SK-N-SH (cell line): ENCODE measurements around the gene PPRC1. TPM values are rescaled to one million over a fixed set of nuclear protein-coding genes. Genes with fewer than 3 reads are reported as not detected.

Experiments used
- CTCF ChIA-PET: fragments of 300-600, 350-600 bp; formaldehyde crosslinking; extraction: SDS; loops from one replicate; lab custom pipeline; 2021; lab: Yijun Ruan, JAX
- POLR2A ChIA-PET: fragments of 350-600 bp; sonication (Branson Sonifier 250); formaldehyde crosslinking; extraction: SDS; loops from one replicate; lab custom pipeline; 2020; ENCODE audit warnings: antibody characterized with exemption, inconsistent platforms; lab: Yijun Ruan, JAX
- DNase-seq: peaks from one replicate; pipeline ENCODE4 v3.0.0; 2012
- H2AFZ ChIP-seq: fragments of 200-600 bp; sonication (generic); 2 replicates; pipeline ENCODE4 v1.8.1; 2016; ENCODE audit warnings: antibody characterized with exemption, mild to moderate bottlenecking, low read depth
- H3F3A ChIP-seq: fragments of 200-600 bp; sonication (generic); replicated peaks from 2 replicates; pipeline ENCODE3; 2016; ENCODE audit warnings: antibody characterized with exemption, mild to moderate bottlenecking; ENCODE audit not compliant: insufficient read depth
- H3K27ac ChIP-seq, 2 experiments: fragments of 200-500 bp in 1 of 2; fragments of 200-600 bp in 1 of 2; sonication (Bioruptor generic) in 1 of 2; sonication (generic), shearing (Covaris generic) in 1 of 2; 2 replicates each; pipeline versions ENCODE4 v1.5.1 to v1.6.1; 2014 to 2016; ENCODE audit warnings: low read depth in 2 of 2, inconsistent platforms in 1 of 2, low read length in 1 of 2, mild to moderate bottlenecking in 1 of 2, mixed read lengths in 1 of 2
- H3K27me3 ChIP-seq: fragments of 200-600 bp; sonication (generic), shearing (Covaris generic); 2 replicates; pipeline ENCODE4 v1.6.1; 2016; ENCODE audit warnings: mixed run types; ENCODE audit not compliant: insufficient read depth
- H3K36me3 ChIP-seq, 2 experiments: fragments of 200-500 bp in 1 of 2; fragments of 200-600 bp in 1 of 2; sonication (Bioruptor generic) in 1 of 2; sonication (generic) in 1 of 2; replicated peaks in 1 of 2; 2 replicates each; pipeline versions ENCODE3 to v1.5.1; 2014 to 2016; ENCODE audit warnings: low read length in 1 of 2, mild to moderate bottlenecking in 1 of 2; ENCODE audit not compliant: insufficient read depth in 2 of 2, control insufficient read depth in 1 of 2
- H3K4me1 ChIP-seq, 2 experiments: fragments of 200-500 bp in 1 of 2; fragments of 200-600 bp in 1 of 2; sonication (Bioruptor generic) in 1 of 2; sonication (generic), shearing (Covaris generic) in 1 of 2; 2 replicates each; pipeline versions ENCODE4 v1.5.1 to v1.6.1; 2014 to 2016; ENCODE audit warnings: low read depth in 1 of 2, low read length in 1 of 2, mixed run types in 1 of 2; ENCODE audit not compliant: insufficient read depth in 2 of 2, control insufficient read depth in 1 of 2
- H3K4me2 ChIP-seq: fragments of 200-600 bp; sonication (generic), shearing (Covaris generic); 2 replicates; pipeline ENCODE4 v1.6.1; 2017; ENCODE audit warnings: mixed run types
- H3K4me3 ChIP-seq, 2 experiments: fragments of 200-500 bp in 1 of 2; fragments of 200-600 bp in 1 of 2; sonication (Bioruptor generic) in 1 of 2; sonication (generic), shearing (Covaris generic) in 1 of 2; 2 replicates each; pipeline versions ENCODE4 v1.5.1 to v1.8.1; 2014 to 2016; ENCODE audit warnings: low read depth in 2 of 2, inconsistent platforms in 1 of 2, low read length in 1 of 2, mild to moderate bottlenecking in 1 of 2, mixed read lengths in 1 of 2, moderate library complexity in 1 of 2
- H3K79me2 ChIP-seq: fragments of 200-600 bp; sonication (generic); 2 replicates; pipeline ENCODE4 v1.8.1; 2017; ENCODE audit warnings: mild to moderate bottlenecking; ENCODE audit not compliant: insufficient read depth
- H3K9ac ChIP-seq: fragments of 200-600 bp; sonication (generic); 2 replicates; pipeline ENCODE4 v1.6.1; 2017; ENCODE audit warnings: mixed run types
- H3K9me2 ChIP-seq: fragments of 200-600 bp; sonication (generic); 2 replicates; pipeline ENCODE4 v1.6.1; 2017; ENCODE audit warnings: mixed run types
- H3K9me3 ChIP-seq: fragments of 200-600 bp; sonication (generic); 2 replicates; pipeline ENCODE4 v1.6.1; 2017; ENCODE audit warnings: mixed run types, mild to moderate bottlenecking, moderate library complexity
- H4K20me1 ChIP-seq: fragments of 200-600 bp; sonication (generic); 2 replicates; pipeline ENCODE4 v1.6.1; 2017; ENCODE audit warnings: mild to moderate bottlenecking, mixed run types; ENCODE audit not compliant: insufficient read depth
- CHD2 ChIP-seq: fragments of 150-350 bp; IDR thresholded peaks from 2 replicates; pipeline ENCODE4 v1.6.1; 2018; ENCODE audit warnings: low read length; ENCODE audit not compliant: partially characterized antibody
- ELF1 ChIP-seq: IDR thresholded peaks from 2 replicates; pipeline ENCODE4 v1.4.0; 2012
- EZH2phosphoT487 ChIP-seq: fragments of 200-600 bp; sonication (generic); IDR thresholded peaks from 2 replicates; pipeline ENCODE4 v1.6.1; 2017; ENCODE audit warnings: low read depth, mixed run types, mild to moderate bottlenecking, antibody characterized with exemption, moderate library complexity, borderline replicate concordance
- FOXJ3 ChIP-seq: sonication (generic); formaldehyde crosslinking; IDR thresholded peaks from 2 replicates; pipeline ENCODE4 v1.5.1; 2020; ENCODE audit warnings: mild to moderate bottlenecking, missing genetic modification reagents
- GABPA ChIP-seq: IDR thresholded peaks from 2 replicates; pipeline ENCODE4 v1.4.0; 2012; ENCODE audit warnings: low read depth, mild to moderate bottlenecking
- GATA2 ChIP-seq: sonication (generic); formaldehyde crosslinking; IDR thresholded peaks from 2 replicates; pipeline ENCODE4 v1.5.0; 2020; ENCODE audit warnings: mild to moderate bottlenecking, missing genetic modification reagents
- IRF3 ChIP-seq: fragments of 150-350 bp; IDR thresholded peaks from 2 replicates; pipeline ENCODE4 v1.6.1; 2016; ENCODE audit warnings: mild to moderate bottlenecking, low read depth, low read length
- MXI1 ChIP-seq: IDR thresholded peaks from 2 replicates; pipeline ENCODE4 v1.6.1; 2012; ENCODE audit warnings: mild to moderate bottlenecking, low read depth, low read length, improper control_type of control experiment
- REST ChIP-seq: IDR thresholded peaks from 2 replicates; pipeline ENCODE4 v1.6.1; 2012; ENCODE audit warnings: mild to moderate bottlenecking, low read depth, low read length, moderate library complexity
- RXRA ChIP-seq: IDR thresholded peaks from 2 replicates; pipeline ENCODE4 v1.4.0; 2012; ENCODE audit warnings: low read depth, mild to moderate bottlenecking, borderline replicate concordance
- TEAD4 ChIP-seq: IDR thresholded peaks from 2 replicates; pipeline ENCODE4 v1.4.0; 2012; ENCODE audit warnings: mild to moderate bottlenecking, borderline replicate concordance; ENCODE audit not compliant: insufficient read depth
- USF2 ChIP-seq: fragments of 150-350 bp; IDR thresholded peaks from 2 replicates; pipeline ENCODE4 v1.6.1; 2017; ENCODE audit warnings: antibody characterized with exemption, low read length, low read depth, borderline replicate concordance
- WGBS: methylation state at CpG from one replicate; pipeline ENCODE4 v1.1.6; 2017; ENCODE audit warnings: low lambda C conversion rate; 5-methylcytosine and 5-hydroxymethylcytosine counted together
- polyA plus RNA-seq, 3 experiments: library from polyadenylated mRNA; depleted of rRNA; stranded (reverse); fragments of >200 nt; gene quantifications; 2 replicates each; pipeline ENCODE4 v1.2.3, GENCODE V29; 2012

PPRC1 gene
- polyA plus RNA-seq, 1 of the 3 experiments (the other 2 are of a cell fraction): 23.1 TPM

GRCh38 chr10:102086196-102086595, 46.6 kb upstream of the PPRC1 start:
- H3K4me3 ChIP-seq: no peak overlapping the region
- H4K20me1 ChIP-seq: no peaks in the 10 kb centered on the region
- H3K79me2 ChIP-seq: no peaks in the 10 kb centered on the region
- H3F3A ChIP-seq: no peaks in the 10 kb centered on the region
- no peaks in the 10 kb centered on the region for H3K27me3 ChIP-seq
- DNase-seq: no peak
- H3K27ac ChIP-seq: no peak overlapping the region
- WGBS: 92% methylated on average over 8 of the region's 8 CpGs
- H2AFZ ChIP-seq: no peak overlapping the region
- no peak for TF ChIP-seq MXI1
- TF ChIP-seq REST: no peak
- TF ChIP-seq RXRA: no peak
- no peak for TF ChIP-seq EZH2phosphoT487
- no peak for TF ChIP-seq IRF3
- TF ChIP-seq FOXJ3 (CRISPR knock-in tag): no peak
- no peak for TF ChIP-seq CHD2
- TF ChIP-seq TEAD4: no peak
- TF ChIP-seq USF2: no peak
- no peak for TF ChIP-seq GABPA
- no peak for TF ChIP-seq ELF1
- no peak for TF ChIP-seq GATA2 (CRISPR knock-in tag)
- TF ChIP-seq, all 33 proteins: peak for 0
- ChIA-PET CTCF (interaction anchor here (1.6 kb wide), 1 partner anchor 13 kb away, joined by 9 read pairs; no protein-coding TSS in a partner anchor), POLR2A (no interaction called here)
- H3K36me3 ChIP-seq: no peaks in the 10 kb centered on the region
- no peak overlapping the region for H3K9ac ChIP-seq
- H3K9me2 ChIP-seq: no peaks in the 10 kb centered on the region
- no peaks in the 10 kb centered on the region for H3K4me1 ChIP-seq
- H3K9me3 ChIP-seq: no peaks in the 10 kb centered on the region
- H3K4me2 ChIP-seq: no peak overlapping the region
